Amygdala (tissue), 56 donors: ENCODE measurements around the gene AGL.
"Not testable (repeated sequence)": the region's sequence is repeated elsewhere in the genome, so short reads cannot be mapped to it uniquely, and the experiment has no call there.

Experiments used
- DNase-seq, 56 donors: peaks; one replicate each; lab custom pipeline; 2025; lab: John Stamatoyannopoulos, UW

AGL gene

DNA sequence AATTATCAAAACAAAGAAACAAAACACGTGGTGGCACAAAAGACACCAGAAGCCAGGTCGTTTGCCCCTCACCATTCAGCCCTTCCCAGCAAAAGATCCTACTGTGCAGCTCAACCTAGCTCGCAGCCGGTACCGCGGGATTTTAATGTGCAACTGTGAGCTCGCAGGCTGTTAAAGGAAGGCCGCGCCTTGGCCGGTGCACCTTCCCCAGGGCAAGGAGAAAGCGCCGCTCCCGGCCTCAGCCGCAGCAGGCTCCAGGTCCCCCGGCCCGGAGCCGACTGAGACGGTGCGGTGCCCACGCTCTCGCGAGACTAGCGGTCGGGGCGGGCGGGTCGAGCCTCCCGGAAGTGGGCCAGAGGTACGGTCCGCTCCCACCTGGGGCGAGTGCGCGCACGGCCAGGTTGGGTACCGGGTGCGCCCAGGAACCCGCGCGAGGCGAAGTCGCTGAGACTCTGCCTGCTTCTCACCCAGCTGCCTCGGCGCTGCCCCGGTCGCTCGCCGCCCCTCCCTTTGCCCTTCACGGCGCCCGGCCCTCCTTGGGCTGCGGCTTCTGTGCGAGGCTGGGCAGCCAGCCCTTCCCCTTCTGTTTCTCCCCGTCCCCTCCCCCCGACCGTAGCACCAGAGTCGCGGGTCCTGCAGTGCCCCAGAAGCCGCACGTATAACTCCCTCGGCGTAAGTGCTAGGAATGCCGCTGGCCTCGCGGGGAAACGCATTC, at the start of gene AGL:
TSS of gene AGL (plus strand) at position 618 of the 715 bp plus-strand sequence. CDS start 682 bp downstream, outside the sequence.
- DNase-seq = peak in 54 of 56 donors; percentile 30 to 86 (median 71)

- DNase-seq = no peak
Observed at GRCh38 chr1:99801584-99801983, 48.6 kb upstream of the AGL start.

DNA sequence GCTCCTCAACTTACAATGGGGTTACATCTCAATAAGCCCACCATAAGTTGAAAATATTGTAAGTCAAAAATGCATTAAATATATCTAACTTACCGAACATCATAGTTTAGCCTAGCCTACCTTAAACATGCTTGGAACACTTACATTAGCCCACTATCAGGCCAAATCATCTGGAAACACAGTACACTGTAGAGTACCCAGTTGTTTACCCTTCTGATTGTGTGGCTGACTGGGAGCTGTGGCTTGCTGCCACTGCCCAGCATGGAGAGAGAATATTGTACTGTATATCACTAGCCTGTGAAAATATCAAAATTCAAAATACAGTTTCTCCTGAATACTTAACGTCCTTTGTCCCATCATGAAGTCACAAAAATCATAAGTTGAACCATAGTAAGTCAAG, 43.3 kb upstream of the AGL start:
- no peak for DNase-seq

DNA sequence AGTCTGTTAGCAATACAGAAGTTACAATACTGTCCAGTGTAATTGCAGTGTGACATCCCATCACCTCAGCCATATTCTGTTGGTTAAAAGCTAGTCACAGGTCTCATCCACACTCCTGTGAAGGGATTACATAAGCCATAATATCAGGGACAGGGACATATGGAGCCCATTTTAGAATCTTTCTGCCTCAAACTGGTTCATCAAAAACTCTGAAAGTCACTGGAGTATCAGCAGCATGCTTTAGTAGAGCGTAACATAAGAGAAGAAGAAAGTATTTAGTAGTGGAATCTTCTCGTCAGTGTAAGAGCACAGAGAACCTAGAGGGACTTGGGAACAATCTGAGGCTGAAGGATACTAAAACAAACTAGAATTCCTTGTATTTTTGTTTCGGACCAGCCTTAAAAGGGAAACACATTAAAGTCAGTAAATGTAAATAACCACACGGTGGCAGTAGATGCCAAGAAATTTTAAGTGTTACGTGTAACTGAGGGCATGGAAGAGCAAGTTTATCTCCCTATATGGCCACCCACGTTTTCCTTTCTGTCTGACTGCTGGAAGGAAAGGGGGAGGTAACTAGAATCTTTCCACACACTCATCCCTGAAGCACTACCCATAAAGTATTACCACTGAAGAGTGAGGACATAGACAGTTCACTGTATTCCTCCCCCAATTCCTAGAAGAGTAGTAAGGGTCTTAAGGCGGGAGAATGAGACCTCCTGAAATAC, 41.6 kb upstream of the AGL start:
- DNase-seq = peak in 12 of 56 donors; percentile 1 to 68 (median 5)

- no peak for DNase-seq
Observed at GRCh38 chr1:99811075-99811474, 39.1 kb upstream of the AGL start.

DNA sequence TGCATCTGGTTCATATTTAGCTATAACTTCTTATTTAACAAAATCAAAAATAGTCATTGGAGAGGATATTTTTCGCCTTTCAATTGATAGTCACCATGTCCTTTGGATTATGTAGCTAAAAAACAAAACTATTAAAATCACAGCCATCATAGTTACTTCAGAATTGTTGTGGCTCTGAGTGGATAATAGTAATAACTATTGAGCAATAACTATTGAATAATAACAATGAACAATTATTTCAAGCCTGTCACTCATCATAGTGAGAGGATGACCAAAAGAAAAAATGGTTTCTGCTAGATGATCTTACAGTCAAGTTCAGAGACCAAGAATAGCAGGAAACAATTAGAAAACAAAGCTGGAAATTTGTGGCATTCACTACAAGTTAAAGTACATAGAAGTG, 38.4 kb upstream of the AGL start:
- no peak for DNase-seq

GRCh38 chr1:99814373-99814900, 35.7 kb upstream of the AGL start:
- DNase-seq = no peak

GRCh38 chr1:99816656-99817055, 33.5 kb upstream of the AGL start:
- no peak for DNase-seq

- DNase-seq = no peak
Observed at GRCh38 chr1:99818063-99818699, 32.0 kb upstream of the AGL start.

- no peak for DNase-seq
Observed at GRCh38 chr1:99820546-99820945, 29.6 kb upstream of the AGL start.

GRCh38 chr1:99825098-99825497, 25.1 kb upstream of the AGL start:
- DNase-seq = no peak

- no peak for DNase-seq
Observed at GRCh38 chr1:99825702-99826101, 24.5 kb upstream of the AGL start.

GRCh38 chr1:99827970-99828369, 22.2 kb upstream of the AGL start:
- DNase-seq = no peak

DNA sequence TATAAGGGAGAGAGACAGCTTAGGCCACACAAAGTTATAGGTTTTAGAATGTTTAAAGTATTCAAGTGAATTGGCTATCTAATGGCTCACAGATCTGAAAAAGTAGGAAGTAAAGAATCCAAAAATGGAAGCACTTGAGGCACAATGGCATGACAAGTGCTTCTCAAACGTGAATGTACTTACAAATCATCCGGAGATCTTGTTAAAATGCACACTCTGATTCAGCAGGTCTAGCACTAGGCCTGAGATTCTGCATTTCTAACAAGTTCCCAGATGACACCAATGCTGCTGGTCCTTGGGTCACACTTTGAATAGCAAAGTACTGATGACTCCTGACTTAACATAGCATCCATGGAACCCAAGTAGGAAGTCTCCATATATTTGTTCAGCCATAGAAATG, 20.9 kb upstream of the AGL start:
- DNase-seq = no peak

- DNase-seq = not testable (repeated sequence)
Observed at GRCh38 chr1:99833911-99834310, 16.2 kb upstream of the AGL start.

GRCh38 chr1:99836171-99837103, 13.7 kb upstream of the AGL start:
- not testable (repeated sequence) for DNase-seq

GRCh38 chr1:99840353-99840752, 9.8 kb upstream of the AGL start:
- DNase-seq = not testable (repeated sequence)

- DNase-seq = peak in 9 of 56 donors; percentile 3 to 44 (median 21)
Observed at GRCh38 chr1:99843760-99844159, 6.4 kb upstream of the AGL start.

DNA sequence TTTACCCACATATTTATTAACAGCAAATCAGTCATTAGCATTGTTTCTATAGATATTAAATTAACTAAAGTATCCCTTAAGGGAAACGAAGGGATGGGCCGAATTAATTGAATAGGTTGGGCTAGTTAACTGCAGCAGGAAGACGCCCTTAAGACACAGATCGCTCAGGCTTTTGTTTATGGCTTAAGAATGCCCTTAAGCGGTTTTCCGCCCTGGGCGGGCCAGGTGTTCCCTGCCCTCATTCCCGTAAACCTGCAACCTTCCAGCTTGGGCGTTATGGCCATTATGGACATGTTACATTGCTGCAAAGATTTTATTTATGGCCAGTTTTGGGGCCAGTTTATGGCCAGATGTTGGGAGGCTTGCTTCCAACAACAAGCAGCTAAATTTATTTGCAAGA, 5.0 kb upstream of the AGL start:
- not testable (repeated sequence) for DNase-seq

GRCh38 chr1:99849413-99849743, 783 bp upstream of the AGL start:
- DNase-seq = peak in 2 of 56 donors; percentile 19 to 33
